Central memory CD4-positive, alpha-beta T cell (primary cell): ENCODE measurements around the gene AP2S1.
"Not testable (repeated sequence)": the region's sequence is repeated elsewhere in the genome, so short reads cannot be mapped to it uniquely, and the experiment has no call there.

Experiments used
- DNase-seq: peaks from one replicate; pipeline ENCODE4 v3.0.0; 2022
- total RNA-seq, 3 experiments: gene quantifications; one replicate each; lab custom pipeline; 2026; lab: John Stamatoyannopoulos, UW

The AP2S1 gene
- 7.3 to 38.7 (median 24.8) reads per million in 3 experiments for total RNA-seq

- DNase-seq: peak; percentile 96
Observed at GRCh38 chr19:46850228-46851203, at the start of gene AP2S1. Gene AP2S1, minus strand, starts transcription at chr19:46850846. Its CDS starts 80 bp downstream, at chr19:46850766.

- DNase-seq: no peak
Observed at GRCh38 chr19:46900341-46900740, 49.7 kb upstream of the AP2S1 start.

- no peak for DNase-seq
Observed at GRCh38 chr19:46898731-46899130, 48.1 kb upstream of the AP2S1 start.

- DNase-seq: no peak
Observed at GRCh38 chr19:46896076-46896794, 45.6 kb upstream of the AP2S1 start.

GRCh38 chr19:46892252-46893179, 41.9 kb upstream of the AP2S1 start:
- DNase-seq: no peak

- DNase-seq: no peak
Observed at GRCh38 chr19:46890423-46891170, 40.0 kb upstream of the AP2S1 start.

GRCh38 chr19:46887240-46887782, 36.7 kb upstream of the AP2S1 start:
- DNase-seq: no peak

- DNase-seq: no peak
Observed at GRCh38 chr19:46886546-46887239, 36.0 kb upstream of the AP2S1 start.

- DNase-seq: no peak
Observed at GRCh38 chr19:46885411-46885810, 34.8 kb upstream of the AP2S1 start.

GRCh38 chr19:46882751-46883150, 32.1 kb upstream of the AP2S1 start:
- DNase-seq: not testable (repeated sequence)

- no peak for DNase-seq
Observed at GRCh38 chr19:46882034-46882433, 31.4 kb upstream of the AP2S1 start.

- DNase-seq: no peak
Observed at GRCh38 chr19:46881092-46881491, 30.4 kb upstream of the AP2S1 start.

GRCh38 chr19:46880431-46880830, 29.8 kb upstream of the AP2S1 start:
- DNase-seq: no peak

- no peak for DNase-seq
Observed at GRCh38 chr19:46878613-46879375, 28.1 kb upstream of the AP2S1 start.

- no peak for DNase-seq
Observed at GRCh38 chr19:46875657-46876056, 25.0 kb upstream of the AP2S1 start.

- no peak for DNase-seq
Observed at GRCh38 chr19:46875234-46875633, 24.6 kb upstream of the AP2S1 start.

GRCh38 chr19:46872967-46873366, 22.3 kb upstream of the AP2S1 start:
- DNase-seq: no peak

- DNase-seq: not testable (repeated sequence)
Observed at GRCh38 chr19:46871173-46871572, 20.5 kb upstream of the AP2S1 start.

GRCh38 chr19:46868025-46868802, 17.6 kb upstream of the AP2S1 start:
- no peak for DNase-seq
